Activated T-cell treated with anti-CD3 and anti-CD28 coated beads for 24 hours (primary cell): Measurements from ENCODE around the gene SDK2.

Experiments used
- DNase-seq: peaks from one replicate; pipeline ENCODE4 v3.0.0-alpha.2; 2020; ENCODE audit warnings: low read depth

SDK2 gene

DNA sequence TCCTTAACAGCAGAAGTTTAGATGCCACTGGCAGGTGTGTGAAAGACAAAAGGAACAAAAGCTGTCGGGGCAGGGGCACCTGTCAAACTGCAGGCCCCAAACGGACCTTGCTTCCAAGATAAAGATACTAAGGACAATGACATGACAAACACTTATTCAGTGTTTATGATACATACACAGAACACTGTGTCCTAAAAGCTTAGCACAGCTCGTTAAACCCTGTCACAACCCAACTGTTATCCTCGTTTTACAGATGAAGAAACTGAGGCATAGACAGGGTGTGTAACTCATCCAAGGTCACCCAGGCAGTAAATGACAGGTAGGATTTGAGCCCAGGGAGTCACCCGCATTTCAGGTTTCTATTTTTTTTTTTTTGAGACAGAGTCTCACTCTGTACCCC, 9.6 kb downstream of the SDK2 start:
- DNase-seq: no peak

DNA sequence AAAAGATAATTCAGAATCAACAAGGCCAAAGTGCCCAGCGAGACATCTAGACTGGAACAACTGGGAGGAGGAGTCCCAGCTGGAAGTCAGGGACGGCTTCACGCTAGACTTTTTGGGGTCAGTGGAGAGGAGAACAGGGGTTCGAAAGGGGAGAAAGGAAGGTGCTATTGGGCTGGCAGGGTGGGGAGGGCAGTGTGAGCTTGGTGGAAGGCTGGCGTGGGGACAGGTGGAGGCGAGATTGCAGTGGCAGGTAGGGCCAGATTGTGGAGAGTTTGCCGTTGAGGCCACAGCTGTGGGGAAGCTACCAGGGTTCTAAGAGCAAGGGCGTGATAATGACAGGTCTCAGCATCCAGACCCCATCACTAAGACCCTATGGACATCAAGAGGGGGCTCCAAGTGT, 10.5 kb downstream of the SDK2 start:
- DNase-seq: no peak

DNA sequence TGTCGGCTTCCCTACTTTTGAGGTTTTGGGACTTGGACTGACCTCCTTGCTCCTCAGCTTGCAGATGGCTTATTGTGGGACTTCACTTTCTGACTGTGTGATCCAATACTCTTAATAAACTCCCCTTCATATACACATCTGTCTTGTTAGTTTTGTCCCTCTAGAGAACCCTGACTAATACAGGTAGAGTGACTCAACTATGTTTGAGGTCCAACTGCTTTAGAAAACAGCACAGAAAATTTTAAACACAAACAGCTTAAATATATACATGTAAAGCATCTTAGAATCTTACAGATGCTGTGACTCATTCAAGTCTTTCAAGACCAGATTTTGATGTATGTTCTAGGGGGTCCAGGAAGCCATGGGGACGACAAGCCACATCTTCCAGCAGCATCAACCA, 11.7 kb downstream of the SDK2 start:
- no peak for DNase-seq

DNA sequence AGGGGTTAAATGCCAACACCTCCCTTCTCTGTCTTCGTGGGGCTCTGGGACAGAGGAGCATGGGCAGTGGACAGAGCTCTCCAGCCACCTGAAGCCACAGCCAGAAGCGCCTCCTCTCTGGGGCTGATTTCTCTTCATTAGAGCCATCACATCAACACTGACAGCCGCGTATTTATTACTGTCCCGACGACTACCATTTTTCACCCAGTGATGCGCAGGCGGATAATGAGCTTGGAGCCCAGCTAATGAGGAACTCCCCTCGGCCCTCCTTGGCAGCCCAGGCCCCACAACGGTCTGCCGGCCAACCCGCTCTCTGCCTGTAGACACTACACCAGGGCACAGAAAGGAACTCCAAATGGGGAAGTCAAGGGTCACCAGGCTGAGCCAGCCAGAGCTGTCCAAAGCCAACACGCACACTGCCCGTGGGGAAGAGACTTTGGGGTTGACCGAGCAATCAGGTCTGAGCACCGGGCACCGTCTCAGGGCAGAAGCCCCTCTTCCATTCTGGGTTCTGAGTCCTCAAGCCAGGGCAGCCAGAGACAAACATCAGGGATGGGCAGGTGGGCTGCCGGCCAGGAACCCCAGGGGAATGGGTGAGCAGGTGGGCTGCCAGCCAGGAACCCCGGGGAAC, 13.2 kb downstream of the SDK2 start:
- no peak for DNase-seq

DNA sequence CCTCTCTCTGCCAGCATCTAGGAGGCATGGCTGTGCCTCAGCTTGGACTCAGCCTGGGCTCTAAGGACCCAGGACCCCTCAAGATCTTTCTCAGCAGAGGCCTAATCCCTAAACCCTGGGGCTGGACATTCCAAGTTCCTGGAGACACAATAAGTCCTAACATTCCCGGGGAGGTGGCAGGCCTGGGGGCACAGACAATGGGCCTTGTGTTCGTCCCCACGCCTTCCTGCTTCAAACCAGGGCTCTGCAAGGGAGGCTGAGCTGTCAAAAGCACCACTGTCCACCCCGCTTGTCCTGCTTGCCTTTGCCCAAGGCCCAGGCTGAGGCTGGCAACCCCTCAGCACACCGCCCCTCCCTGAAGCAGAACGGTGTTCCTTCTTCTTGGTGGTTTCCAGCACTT, 13.7 kb downstream of the SDK2 start:
- no peak for DNase-seq

DNA sequence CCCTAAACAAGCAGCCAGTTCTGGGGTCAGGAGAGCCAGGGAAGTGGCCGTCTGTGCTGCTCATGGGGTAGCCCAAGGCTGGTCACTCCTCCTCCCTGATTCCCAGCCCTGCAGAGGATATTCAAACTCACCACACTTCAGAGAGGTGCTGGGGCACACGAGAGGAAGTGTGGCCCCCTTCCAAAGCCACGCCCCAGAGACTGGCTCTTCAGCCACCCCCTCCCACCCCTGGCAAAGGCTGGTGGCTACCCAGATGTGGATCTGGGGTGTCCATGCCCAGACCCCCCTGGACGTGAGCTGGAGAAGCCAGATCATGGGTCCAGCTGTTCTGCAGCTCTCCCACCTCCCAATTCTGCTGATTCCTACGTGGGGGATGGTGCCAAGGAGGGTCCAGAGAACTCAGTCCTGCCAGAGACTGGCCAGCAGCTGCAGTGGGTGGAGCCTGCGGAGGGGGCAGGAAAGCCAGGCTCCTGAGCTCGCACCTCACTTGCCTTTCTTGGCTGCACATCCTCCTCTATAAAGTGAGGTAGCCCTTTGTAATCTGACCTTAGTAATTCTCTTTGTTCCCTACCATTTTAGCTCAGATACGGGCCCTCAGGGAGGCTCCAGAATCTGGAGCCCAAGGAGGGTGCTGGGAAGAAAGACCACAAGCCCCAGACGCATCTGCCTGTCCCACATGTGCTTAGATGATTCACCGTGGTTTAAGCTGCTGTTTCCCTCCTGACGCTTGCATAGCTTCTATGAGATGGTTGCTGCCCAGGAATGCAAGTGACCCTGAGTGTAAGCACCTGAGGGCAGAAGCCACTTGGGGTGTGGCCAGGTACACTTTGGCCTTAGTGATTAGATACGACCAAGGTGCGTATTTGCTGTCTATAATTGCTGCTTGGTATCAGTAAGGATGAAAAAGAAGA, 15.3 kb downstream of the SDK2 start:
- no peak for DNase-seq

DNA sequence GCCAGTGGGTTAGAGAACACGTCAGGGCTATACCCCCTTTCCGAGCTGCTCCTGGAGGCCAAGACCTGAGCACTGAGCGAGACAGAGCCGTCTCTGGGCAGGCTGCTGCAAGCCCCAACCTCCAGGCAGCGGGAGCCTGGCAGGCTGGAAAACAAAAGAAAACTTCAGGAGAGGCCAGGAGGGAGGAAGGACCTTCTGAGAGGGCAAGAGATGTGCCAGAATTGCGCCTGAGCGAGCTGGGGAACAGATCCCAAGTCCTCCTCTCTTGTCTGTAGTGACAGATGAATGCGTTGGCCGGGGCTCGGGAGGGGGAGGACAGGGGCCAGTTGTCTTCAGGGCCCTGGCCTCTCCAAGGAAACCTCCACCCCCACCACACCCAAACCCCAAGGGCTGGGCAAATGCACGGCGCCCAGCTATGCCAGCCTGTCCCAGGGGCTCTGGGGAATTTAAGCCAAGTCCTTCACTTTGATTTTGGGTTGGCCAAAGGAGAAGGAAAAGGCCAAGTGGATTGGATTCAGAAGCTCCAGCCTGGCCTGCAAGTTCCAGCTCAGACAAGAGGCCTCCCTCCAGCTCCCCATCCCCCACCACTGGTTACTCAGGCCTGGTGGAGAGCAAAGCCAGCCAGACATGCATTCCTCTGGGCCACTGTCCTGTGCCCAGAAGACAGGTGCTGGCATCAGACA, 18.1 kb downstream of the SDK2 start:
- no peak for DNase-seq

DNA sequence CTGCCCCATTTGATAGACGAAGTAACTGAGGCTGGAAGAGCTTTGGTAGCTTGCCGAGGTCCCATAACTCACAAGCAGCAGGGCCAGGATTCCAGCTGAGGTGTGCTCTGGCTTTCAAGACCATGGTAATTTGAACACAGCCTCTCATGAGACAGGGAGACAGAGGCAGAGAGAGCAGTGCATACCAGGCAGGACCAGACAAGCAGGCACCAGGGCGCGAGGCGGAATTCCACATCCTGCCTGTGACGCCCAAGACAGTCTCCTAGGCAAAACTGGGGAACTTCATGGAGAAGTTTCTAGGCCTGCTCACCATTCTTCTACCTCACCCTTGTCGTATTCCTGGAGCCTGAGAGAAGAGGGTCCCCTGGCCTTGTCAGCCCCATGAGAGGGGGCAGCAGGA, 19.2 kb downstream of the SDK2 start:
- no peak for DNase-seq

DNA sequence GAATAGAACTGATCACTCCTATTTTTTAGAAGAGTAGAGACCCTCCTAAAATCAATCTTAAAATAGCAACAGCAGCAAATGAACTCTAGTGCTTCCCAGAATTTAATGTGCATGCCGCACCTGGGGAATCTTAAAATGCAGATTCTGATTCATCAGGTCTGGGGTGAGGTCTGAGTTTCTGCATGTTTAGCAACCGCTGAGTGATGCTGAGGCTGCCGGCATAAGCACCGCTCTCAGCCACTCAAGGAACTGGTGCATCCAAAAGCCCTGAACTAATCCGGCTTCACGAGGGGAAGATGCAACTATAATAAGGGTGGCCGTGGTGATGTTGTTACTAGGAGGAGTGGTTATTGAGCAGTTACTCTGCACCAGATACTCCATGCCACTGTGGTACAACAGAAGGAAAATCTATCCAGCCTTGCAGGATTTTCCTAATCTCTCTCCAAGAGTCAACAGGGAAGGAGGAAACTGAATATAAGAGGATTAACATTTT, 19.7 kb downstream of the SDK2 start:
- DNase-seq: no peak

DNA sequence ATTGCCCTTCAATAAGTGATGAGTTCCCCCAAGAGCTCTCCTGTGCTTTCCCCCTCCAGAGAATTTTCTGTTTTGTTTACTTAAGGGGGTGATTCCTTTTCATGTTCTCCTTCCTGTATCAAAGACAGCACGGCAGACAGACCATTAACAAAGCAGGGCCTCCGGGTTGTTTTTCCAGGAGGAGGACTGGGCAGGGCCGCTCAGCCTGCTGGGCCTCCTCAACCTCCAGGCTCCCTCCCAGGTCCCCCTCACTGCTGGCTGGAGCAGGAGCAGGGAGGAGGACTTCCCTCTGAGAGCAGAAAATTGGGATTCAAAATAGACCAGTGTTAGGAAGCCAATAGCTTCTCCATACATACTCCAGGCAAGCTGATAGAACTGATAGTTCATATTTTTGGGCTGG, 20.4 kb downstream of the SDK2 start:
- no peak for DNase-seq

DNA sequence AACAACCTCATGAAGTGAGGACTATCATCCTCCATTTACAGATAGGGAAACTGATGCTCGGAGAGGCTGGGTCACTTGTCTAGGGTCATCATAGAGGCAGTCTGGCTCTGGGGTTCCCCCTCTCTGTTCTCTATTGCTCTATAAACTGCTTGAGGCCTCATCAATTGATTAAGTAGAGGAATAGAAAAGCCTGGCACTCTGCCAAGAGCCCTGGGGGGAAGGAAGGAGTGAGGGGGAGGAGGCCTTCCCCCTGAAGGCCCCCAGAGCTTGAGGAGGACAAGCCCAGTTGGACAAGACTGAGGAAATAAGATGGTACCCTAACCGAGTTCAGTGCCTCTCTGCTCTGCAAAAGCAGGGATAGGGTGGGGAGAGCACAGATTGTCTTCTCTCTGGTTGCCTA, 21.0 kb downstream of the SDK2 start:
- no peak for DNase-seq

DNA sequence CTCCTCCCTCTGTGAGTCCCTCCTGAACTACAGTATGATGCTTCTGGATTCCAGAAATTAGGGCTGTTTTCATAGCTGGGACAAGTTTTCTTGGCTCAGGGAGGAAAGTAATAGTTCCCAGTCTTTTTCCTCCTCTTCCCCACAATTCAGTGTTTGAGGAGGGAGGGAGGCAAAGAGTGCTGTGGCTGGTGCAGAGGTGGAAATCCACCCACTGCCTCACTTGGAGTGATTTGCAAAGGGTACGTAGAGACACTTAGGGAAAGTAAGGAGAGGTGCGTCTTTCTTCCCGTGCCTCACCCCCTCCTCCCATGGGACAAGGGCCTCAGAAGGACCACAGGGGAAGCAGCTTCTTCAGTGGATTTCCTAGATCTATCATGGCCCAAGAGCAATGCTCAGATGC, 21.9 kb downstream of the SDK2 start:
- DNase-seq: no peak

DNA sequence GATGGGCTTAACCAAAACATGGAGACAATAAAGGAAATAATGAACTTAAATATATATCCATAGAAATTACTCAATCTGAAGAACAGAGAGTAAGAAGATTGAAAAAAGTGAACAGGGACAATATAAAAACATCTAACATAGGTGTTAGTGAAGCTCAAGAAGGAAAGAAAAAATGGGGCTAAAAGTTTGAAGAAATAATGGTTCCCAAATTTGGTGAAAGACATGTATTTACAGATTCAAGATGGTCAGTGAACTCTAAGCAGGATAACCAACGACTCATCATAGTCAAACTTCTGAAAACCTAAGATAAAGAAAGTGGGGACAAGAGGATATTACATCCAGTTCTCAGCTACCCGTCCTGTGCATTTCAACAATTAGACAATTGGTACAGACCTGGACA, 22.6 kb downstream of the SDK2 start:
- no peak for DNase-seq

DNA sequence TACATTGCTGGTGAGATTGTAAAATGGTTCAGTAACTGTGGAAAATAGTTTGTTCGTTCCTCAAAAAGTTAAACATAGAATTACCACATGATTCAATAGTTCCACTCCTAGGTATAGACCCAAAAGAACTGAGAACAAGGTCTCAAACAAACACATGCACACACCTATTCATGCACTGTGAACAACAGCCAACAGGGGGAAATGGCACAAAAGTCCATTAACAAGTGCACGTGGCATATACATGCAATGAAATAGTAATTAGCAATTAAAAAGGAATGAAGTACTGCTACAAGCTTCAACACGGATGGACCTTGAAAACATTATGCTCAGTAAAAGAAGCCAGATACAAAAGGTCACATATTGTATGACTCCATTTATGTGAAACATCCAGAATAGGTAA, 23.8 kb downstream of the SDK2 start:
- no peak for DNase-seq

DNA sequence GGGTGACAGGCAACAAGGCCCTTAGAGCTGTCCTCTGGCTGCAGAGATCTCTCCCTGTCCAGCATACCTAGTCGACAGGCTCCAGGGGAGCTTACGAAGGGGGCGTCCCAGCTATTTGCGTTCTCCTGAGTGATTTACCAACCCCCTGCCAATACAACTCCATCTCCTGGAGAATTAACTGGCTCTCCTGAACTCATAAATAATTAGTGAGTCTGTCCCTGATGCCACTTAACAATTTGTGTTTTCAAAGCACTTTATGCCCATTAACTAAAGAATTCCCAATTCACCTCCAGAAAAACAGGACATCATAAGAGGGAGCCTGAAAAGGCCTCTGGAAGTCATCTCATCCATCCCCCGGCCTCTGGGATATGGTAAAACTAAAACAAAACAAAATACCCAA, 26.7 kb downstream of the SDK2 start:
- no peak for DNase-seq

DNA sequence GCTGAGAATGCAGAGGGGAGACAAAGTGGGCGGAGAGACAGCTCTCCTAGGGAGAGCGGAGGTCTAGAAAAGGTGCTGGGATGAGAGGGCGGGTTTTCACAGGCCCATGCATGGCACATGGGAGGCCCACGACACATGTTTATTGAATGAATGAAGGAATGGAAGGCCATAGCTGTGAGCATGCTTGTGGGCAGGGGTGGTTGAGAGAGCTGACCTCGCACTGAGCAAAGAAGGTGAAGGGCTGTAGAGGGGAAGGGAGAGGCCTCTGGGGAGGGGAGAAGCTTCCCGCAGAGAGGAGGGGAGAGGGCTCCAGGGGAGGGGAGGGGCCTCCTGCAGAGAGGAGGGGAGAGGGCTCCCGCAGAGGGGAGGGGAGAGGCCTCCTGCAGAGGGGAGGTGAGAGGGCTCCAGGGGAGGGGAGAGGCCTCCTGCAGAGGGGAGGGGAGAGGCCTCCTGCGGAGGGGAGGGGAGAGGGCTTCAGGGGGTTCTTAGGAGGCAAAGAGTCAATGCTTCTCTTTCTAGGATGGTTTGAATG, 27.3 kb downstream of the SDK2 start:
- DNase-seq: no peak

DNA sequence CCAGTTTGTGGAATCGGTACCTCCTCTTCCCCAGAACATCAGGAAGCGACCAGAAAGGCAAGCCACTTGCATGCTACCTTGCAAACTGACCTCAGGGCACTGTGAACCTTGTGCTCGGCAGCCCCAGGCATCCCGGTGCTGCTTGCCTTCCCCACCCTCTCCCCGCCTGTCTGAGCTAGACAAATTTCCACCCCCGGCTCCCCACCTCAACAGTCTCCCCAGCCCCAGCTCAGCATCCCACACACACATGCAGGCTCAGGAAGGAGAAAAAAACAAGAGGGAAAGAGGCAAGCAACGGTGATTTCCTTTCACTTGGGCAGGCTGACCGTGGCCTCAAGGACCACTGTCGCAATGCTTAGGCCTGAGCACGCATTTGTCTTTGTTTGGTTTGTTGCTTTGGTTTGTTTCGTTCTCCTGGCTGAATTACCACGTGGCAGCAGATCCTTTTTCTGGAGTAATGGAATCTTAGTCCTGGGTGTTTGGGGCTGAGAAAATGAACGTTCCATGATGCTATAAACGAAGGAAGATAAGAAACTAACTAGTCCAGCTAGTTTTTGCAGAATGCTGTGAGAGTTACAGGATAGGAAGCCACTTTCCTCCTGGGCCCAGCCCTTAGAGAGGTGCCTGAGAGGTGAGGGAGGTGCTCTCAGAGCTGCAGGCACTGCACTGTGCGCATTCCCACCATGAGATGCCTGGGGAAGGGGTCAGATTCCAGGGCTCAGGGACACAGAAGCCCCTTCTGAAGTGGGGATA, 27.9 kb downstream of the SDK2 start:
- DNase-seq: no peak

DNA sequence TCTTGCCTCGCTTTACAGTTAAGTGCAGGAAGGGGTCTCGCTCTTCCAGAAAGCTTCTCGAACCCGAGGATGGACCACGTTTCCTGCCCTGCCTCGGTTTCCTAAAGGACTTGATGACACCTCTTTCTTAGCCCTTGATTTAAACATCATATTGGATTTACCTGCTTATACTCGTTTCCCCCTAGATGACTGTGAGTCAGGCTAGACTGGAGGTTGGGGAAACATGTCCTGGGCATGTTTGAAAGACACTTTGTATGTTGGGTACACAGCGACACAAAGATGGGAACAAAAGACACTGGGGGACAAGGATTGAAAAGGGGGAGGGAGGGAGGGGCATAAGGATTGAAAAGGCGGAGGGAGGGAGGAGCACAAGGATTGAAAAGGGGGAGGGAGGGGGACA, 30.0 kb downstream of the SDK2 start:
- no peak for DNase-seq

DNA sequence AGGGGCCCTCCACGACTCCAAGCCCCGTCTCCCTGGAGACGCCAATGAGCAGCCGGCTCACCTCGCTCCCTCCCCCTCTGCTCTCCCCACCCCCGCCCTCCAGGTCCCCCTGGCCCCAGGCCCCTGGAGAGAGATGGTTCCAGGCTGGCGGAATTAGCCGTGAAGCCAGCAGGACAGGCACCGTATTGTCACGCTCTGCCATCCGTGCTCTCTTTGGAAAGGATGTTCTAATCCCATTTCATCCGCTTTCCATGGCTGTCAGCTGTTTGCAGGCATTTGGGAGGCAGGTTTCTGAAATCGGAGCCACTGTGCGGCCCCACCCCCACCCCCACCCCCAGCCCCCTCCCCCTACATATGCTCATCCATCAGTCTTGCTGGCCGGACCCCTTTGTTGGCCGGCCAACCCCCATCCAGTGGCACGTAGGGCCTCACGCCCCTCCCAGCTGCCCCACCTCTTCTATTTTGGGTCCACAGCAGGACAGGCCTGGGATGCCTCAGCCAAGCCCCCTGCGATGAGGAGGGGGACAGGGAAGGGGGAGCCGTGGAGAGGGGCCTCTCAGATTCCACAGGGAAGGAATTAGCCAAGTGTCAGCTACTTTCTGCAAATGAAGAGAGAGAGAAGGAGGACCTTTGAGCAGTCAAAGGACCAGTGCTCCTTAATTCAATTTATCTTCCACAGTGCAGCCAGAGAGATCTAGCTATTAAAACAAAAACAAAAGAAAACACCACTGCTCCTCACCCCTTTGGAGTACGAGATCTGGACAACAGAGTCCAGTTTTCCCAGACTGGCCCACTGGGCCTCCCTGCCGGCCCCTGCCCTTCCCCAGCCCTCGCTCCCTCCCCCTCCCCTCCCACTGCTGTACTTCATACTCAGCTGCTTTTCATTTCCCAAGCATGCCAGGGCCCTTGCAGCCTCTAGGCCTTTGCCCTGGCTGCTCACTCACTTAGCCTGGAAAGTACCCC, 30.7 kb downstream of the SDK2 start:
- no peak for DNase-seq

DNA sequence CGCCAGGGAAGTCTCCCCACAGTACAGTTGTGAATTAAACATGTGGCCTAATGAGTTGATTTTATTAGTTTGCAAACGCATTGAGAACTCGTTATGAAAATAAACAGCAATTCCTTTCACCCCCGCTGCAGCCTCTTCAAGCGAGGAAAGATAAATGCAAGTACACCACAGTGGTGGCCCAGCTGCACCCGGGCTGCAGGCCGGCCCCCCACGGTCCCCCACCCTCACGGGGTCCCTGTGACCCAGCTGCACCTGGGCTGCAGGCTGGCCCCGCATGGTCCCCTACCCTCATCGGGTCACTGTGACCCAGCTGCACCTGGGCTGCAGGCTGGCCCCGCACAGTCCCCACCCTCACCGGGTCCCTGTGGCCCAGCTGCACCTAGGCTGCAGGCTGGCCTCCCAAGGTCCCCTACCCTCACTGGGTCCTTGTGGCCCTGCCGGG, 32.2 kb downstream of the SDK2 start:
- no peak for DNase-seq

DNA sequence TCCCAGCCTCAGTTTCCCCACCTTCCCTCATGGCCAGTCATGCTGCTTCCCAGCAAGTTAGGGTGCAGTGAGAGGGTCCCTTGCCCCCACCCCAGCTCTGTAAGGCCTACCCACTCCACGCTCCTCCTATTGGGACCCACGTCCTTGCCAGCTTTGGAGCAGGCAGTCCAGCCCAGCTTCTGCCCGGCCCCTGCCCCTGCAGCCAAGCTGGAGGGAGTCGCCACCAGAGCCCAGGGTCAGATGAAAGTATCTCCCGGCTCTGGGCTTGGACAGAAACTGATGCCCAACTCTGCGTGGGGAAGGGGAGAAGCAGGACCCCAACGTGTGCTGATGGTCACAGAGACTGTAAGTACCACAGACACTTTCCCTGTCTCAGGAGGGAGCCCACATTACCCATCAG, 32.6 kb downstream of the SDK2 start:
- no peak for DNase-seq
